ENCODE measurements around the gene RNF208. TPM values are rescaled to one million over a fixed set of nuclear protein-coding genes. Genes with fewer than 3 reads are reported as not detected.

Gene RNF208
- total RNA-seq, 1 donor from 2014 or later: 6.7 TPM

GRCh38 chr9:137199411-137200121 is 22.5 kb downstream of the RNF208 start:
- TF ChIP-seq CTCF (IDR thresholded peaks at IDR 0.05): no peak
- H3K9me3 ChIP-seq: no peaks in the 10 kb centered on the region
- DNase-seq: no peak
- H3K27ac ChIP-seq: peak overlapping the region; percentile 68
- ATAC-seq: no peak
- intact Hi-C loops (cut with DNase I): no loop called here
- no peaks in the 10 kb centered on the region for H3K36me3 ChIP-seq
- peaks cover 54% of the 10 kb centered on the region for H3K4me1 ChIP-seq
- no peaks in the 10 kb centered on the region for H3K27me3 ChIP-seq
- H3K4me3 ChIP-seq: peak overlapping the region; percentile 55

GRCh38 chr9:137198902-137199283 is 23.1 kb downstream of the RNF208 start:
- ATAC-seq (no peak), DNase-seq (no peak)

GRCh38 chr9:137198051-137198901 is 23.8 kb downstream of the RNF208 start:
- peak; percentile 83 for DNase-seq

More at GRCh38 chr9:137198902-137199283, 23.1 kb downstream of the RNF208 start:
- intact Hi-C loops (cut with DNase I): no loop called here
- Histone ChIP-seq H3K4me1 (peaks cover 47% of the 10 kb centered on the region), H3K36me3 (no peaks in the 10 kb centered on the region), H3K27ac (peak overlapping the region; percentile 68), H3K4me3 (peak overlapping the region; percentile 55), H3K27me3 (no peaks in the 10 kb centered on the region), H3K9me3 (no peaks in the 10 kb centered on the region)
- TF ChIP-seq CTCF (IDR thresholded peaks at IDR 0.05): no peak

GRCh38 chr9:137195525-137196220 is 26.4 kb downstream of the RNF208 start:
- ATAC-seq (no peak), DNase-seq (no peak)
- TF ChIP-seq CTCF (IDR thresholded peaks at IDR 0.05): no peak
- no peak overlapping the region for H3K27ac ChIP-seq
- H3K4me3 ChIP-seq: no peak overlapping the region
- peaks cover 15% of the 10 kb centered on the region for H3K36me3 ChIP-seq
- H3K4me1 ChIP-seq: peaks cover 28% of the 10 kb centered on the region
- no peaks in the 10 kb centered on the region for H3K9me3 ChIP-seq
- H3K27me3 ChIP-seq: no peaks in the 10 kb centered on the region
- intact Hi-C loops (cut with DNase I): no loop called here

More at GRCh38 chr9:137198051-137198901, 23.8 kb downstream of the RNF208 start:
- H3K4me1 ChIP-seq: peaks cover 41% of the 10 kb centered on the region
- peak overlapping the region; percentile 55 for H3K4me3 ChIP-seq
- intact Hi-C loops (cut with DNase I): no loop called here
- peak; percentile 35 for ATAC-seq
- no peaks in the 10 kb centered on the region for H3K27me3 ChIP-seq
- H3K36me3 ChIP-seq: no peaks in the 10 kb centered on the region
- no peaks in the 10 kb centered on the region for H3K9me3 ChIP-seq
- TF ChIP-seq CTCF (IDR thresholded peaks at IDR 0.05): no peak
- H3K27ac ChIP-seq: peak overlapping the region; percentile 68

- Histone ChIP-seq H3K27ac (no peak overlapping the region), H3K36me3 (peaks cover 22% of the 10 kb centered on the region), H3K27me3 (no peaks in the 10 kb centered on the region), H3K4me3 (no peak overlapping the region), H3K9me3 (no peaks in the 10 kb centered on the region), H3K4me1 (peaks cover 34% of the 10 kb centered on the region)
- no peak for DNase-seq
- no peak for ATAC-seq
- intact Hi-C loops (cut with DNase I): no loop called here
- TF ChIP-seq CTCF (IDR thresholded peaks at IDR 0.05): no peak
Observed at GRCh38 chr9:137194909-137195308, 27.1 kb downstream of the RNF208 start.

Measured in upper lobe of right lung (tissue), 1 donor.